Brain microvascular endothelial cell (primary cell): ENCODE results near the gene SLC1A4.
"Not testable (repeated sequence)": the region's sequence is repeated elsewhere in the genome, so short reads cannot be mapped to it uniquely, and the experiment has no call there.

ENCODE experiments used
- DNase-seq: peaks from one replicate; pipeline ENCODE4 v3.0.0-alpha.2; 2020
- H3K27ac ChIP-seq: fragments of 250-450 bp; sonication (Bioruptor Pico); 2 replicates; pipeline ENCODE4 v1.5.1; 2020; ENCODE audit warnings: mild to moderate bottlenecking, moderate library complexity
- H3K27me3 ChIP-seq: fragments of 250-450 bp; sonication (Bioruptor Pico); replicated peaks from 2 replicates; pipeline ENCODE4 v1.5.1; 2020; ENCODE audit warnings: mild to moderate bottlenecking
- H3K36me3 ChIP-seq: fragments of 250-450 bp; sonication (Bioruptor Pico); replicated peaks from 2 replicates; pipeline ENCODE4 v1.5.1; 2020; ENCODE audit warnings: mild to moderate bottlenecking
- H3K4me3 ChIP-seq: 2 replicates; pipeline ENCODE4 v1.5.1; 2011; ENCODE audit warnings: low read depth, mild to moderate bottlenecking, control low read depth, low read length, moderate library complexity
- CTCF ChIP-seq: IDR thresholded peaks from 2 replicates; pipeline ENCODE4 v1.5.1; 2011; ENCODE audit warnings: low read depth, mild to moderate bottlenecking, moderate library complexity, low read length, control low read depth, inconsistent platforms; ENCODE audit errors: missing control alignments
- in situ Hi-C: cut with HindIII; loops from 2 replicates; pipeline ENCODE4 v1.10.0; 2017; ENCODE audit warnings: low sequenced_read_pairs, low pct_ligation_motif_present

The SLC1A4 gene

GRCh38 chr2:64967601-64968000 lies 21.6 kb upstream of the SLC1A4 start:
- DNase-seq: no peak
- H3K27me3 ChIP-seq: no peaks in the 10 kb centered on the region
- no peak overlapping the region for H3K4me3 ChIP-seq
- H3K27ac ChIP-seq: no peak overlapping the region
- TF ChIP-seq CTCF: no peak
- no peaks in the 10 kb centered on the region for H3K36me3 ChIP-seq
- in situ Hi-C loops: no loop called here

- in situ Hi-C loops, H3K27me3 ChIP-seq, H3K27ac ChIP-seq, H3K4me3 ChIP-seq, DNase-seq, H3K36me3 ChIP-seq: not testable (repeated sequence)
Observed at GRCh38 chr2:64969086-64969485, 20.1 kb upstream of the SLC1A4 start.

- in situ Hi-C loops: no loop called here
- DNase-seq: no peak
- H3K4me3 ChIP-seq: no peak overlapping the region
- TF ChIP-seq CTCF: no peak
- no peaks in the 10 kb centered on the region for H3K36me3 ChIP-seq
- no peak overlapping the region for H3K27ac ChIP-seq
- no peaks in the 10 kb centered on the region for H3K27me3 ChIP-seq
Observed at GRCh38 chr2:64970495-64970894, 18.7 kb upstream of the SLC1A4 start.

GRCh38 chr2:64972426-64972825 lies 16.8 kb upstream of the SLC1A4 start:
- H3K36me3 ChIP-seq: no peaks in the 10 kb centered on the region
- TF ChIP-seq CTCF: no peak
- in situ Hi-C loops: no loop called here

GRCh38 chr2:64972876-64973275 lies 16.3 kb upstream of the SLC1A4 start:
- Histone ChIP-seq H3K36me3 (no peaks in the 10 kb centered on the region), H3K27me3 (no peaks in the 10 kb centered on the region), H3K4me3 (no peak overlapping the region), H3K27ac (no peak overlapping the region)
- no peak for DNase-seq
- in situ Hi-C loops: no loop called here
- no peak for TF ChIP-seq CTCF

More at GRCh38 chr2:64972426-64972825, 16.8 kb upstream of the SLC1A4 start:
- no peak overlapping the region for H3K4me3 ChIP-seq
- no peaks in the 10 kb centered on the region for H3K27me3 ChIP-seq
- no peak for DNase-seq
- H3K27ac ChIP-seq: no peak overlapping the region

GRCh38 chr2:64975232-64975821 lies 13.9 kb upstream of the SLC1A4 start:
- DNase-seq: peak; percentile 37
- TF ChIP-seq CTCF: no peak
- no peaks in the 10 kb centered on the region for H3K27me3 ChIP-seq
- in situ Hi-C loops: no loop called here
- H3K36me3 ChIP-seq: no peaks in the 10 kb centered on the region
- no peak overlapping the region for H3K4me3 ChIP-seq
- no peak overlapping the region for H3K27ac ChIP-seq
